ENCODE data around the gene MYOZ3.

MYOZ3 gene

GRCh38 chr5:150703762-150704161 is 42.7 kb downstream of the MYOZ3 start:
- DNase-seq (ENCODE audit: low read depth): no peak

GRCh38 chr5:150706776-150707390 is 45.8 kb downstream of the MYOZ3 start:
- no peak for DNase-seq (ENCODE audit: low read depth)

GRCh38 chr5:150710165-150710564 is 49.1 kb downstream of the MYOZ3 start:
- DNase-seq (ENCODE audit: low read depth): no peak

- DNase-seq (ENCODE audit: low read depth): no peak
Observed at GRCh38 chr5:150723845-150724244, 62.8 kb downstream of the MYOZ3 start.
